Activated T-helper 17 cell treated with anti-CD3 and anti-CD28 coated beads, Interleukin-2, amount 50 U/mL, for 72 hours (primary cell): ENCODE data around the gene CAPN10. TPM values are rescaled to one million over a fixed set of nuclear protein-coding genes. Genes with fewer than 3 reads are reported as not detected.

Experiments used
- ATAC-seq: fragments of 150-1000 bp; cut with Tn5 transposase; replicated peaks from 2 replicates; pipeline ENCODE4 v1.10.0; 2021; ENCODE audit warnings: mild to moderate bottlenecking, moderate library complexity
- H3K27ac Mint-ChIP-seq: one replicate; pipeline ENCODE4 v1.8.0; 2022; ENCODE audit warnings: mixed read lengths
- H3K27me3 Mint-ChIP-seq: one replicate; pipeline ENCODE4 v1.8.0; 2022; ENCODE audit warnings: mixed read lengths
- H3K36me3 Mint-ChIP-seq: one replicate; pipeline ENCODE4 v1.8.0; 2022; ENCODE audit warnings: low read depth, mild to moderate bottlenecking, mixed read lengths
- H3K4me1 Mint-ChIP-seq: one replicate; pipeline ENCODE4 v1.8.0; 2022; ENCODE audit warnings: mixed read lengths
- H3K4me3 Mint-ChIP-seq: one replicate; pipeline ENCODE4 v1.8.0; 2022; ENCODE audit warnings: mild to moderate bottlenecking, mixed read lengths
- H3K9me3 Mint-ChIP-seq: one replicate; pipeline ENCODE4 v1.8.0; 2022; ENCODE audit warnings: mixed read lengths
- total RNA-seq, 2 donors: library from RNA; stranded (reverse); gene quantifications; one replicate each; pipeline ENCODE4 v1.2.3, GENCODE V29; 2022

Gene CAPN10
- total RNA-seq, 2 donors from 2014 or later, result 28.6 to 42.3 TPM

- Mint-ChIP-seq H3K27me3 (no peaks in the 10 kb centered on the region), H3K27ac (no peak overlapping the region), H3K4me3 (no peak overlapping the region), H3K36me3 (peaks cover 12% of the 10 kb centered on the region), H3K4me1 (no peaks in the 10 kb centered on the region), H3K9me3 (no peaks in the 10 kb centered on the region)
- ATAC-seq, result no peak
Observed at GRCh38 chr2:240597054-240597418, 10.5 kb downstream of the CAPN10 start.

GRCh38 chr2:240597419-240598181, 11.1 kb downstream of the CAPN10 start:
- H3K27me3 Mint-ChIP-seq, result no peaks in the 10 kb centered on the region
- H3K27ac Mint-ChIP-seq, result no peak overlapping the region
- peaks cover 8% of the 10 kb centered on the region for H3K36me3 Mint-ChIP-seq
- no peaks in the 10 kb centered on the region for H3K9me3 Mint-ChIP-seq
- no peaks in the 10 kb centered on the region for H3K4me1 Mint-ChIP-seq
- no peak overlapping the region for H3K4me3 Mint-ChIP-seq
- no peak for ATAC-seq

- ATAC-seq, result no peak
- H3K4me3 Mint-ChIP-seq, result no peak overlapping the region
- H3K9me3 Mint-ChIP-seq, result no peaks in the 10 kb centered on the region
- no peak overlapping the region for H3K27ac Mint-ChIP-seq
- no peaks in the 10 kb centered on the region for H3K27me3 Mint-ChIP-seq
- no peaks in the 10 kb centered on the region for H3K4me1 Mint-ChIP-seq
- H3K36me3 Mint-ChIP-seq, result peaks cover 6% of the 10 kb centered on the region
Observed at GRCh38 chr2:240598311-240598911, 11.9 kb downstream of the CAPN10 start.

GRCh38 chr2:240599141-240599583, 12.6 kb downstream of the CAPN10 start:
- Mint-ChIP-seq H3K4me3 (no peak overlapping the region), H3K4me1 (no peaks in the 10 kb centered on the region), H3K36me3 (peaks cover 6% of the 10 kb centered on the region), H3K9me3 (no peaks in the 10 kb centered on the region), H3K27ac (peak overlapping the region; percentile 33), H3K27me3 (no peaks in the 10 kb centered on the region)
- no peak for ATAC-seq

- Mint-ChIP-seq H3K4me1 (no peaks in the 10 kb centered on the region), H3K27ac (no peak overlapping the region), H3K36me3 (peaks cover 6% of the 10 kb centered on the region), H3K27me3 (no peaks in the 10 kb centered on the region), H3K9me3 (no peaks in the 10 kb centered on the region), H3K4me3 (no peak overlapping the region)
- no peak for ATAC-seq
Observed at GRCh38 chr2:240600451-240600961, 14.0 kb downstream of the CAPN10 start.

GRCh38 chr2:240601061-240601830, 14.7 kb downstream of the CAPN10 start:
- Mint-ChIP-seq H3K36me3 (peaks cover 6% of the 10 kb centered on the region), H3K27me3 (no peaks in the 10 kb centered on the region), H3K4me1 (no peaks in the 10 kb centered on the region), H3K9me3 (no peaks in the 10 kb centered on the region), H3K27ac (no peak overlapping the region), H3K4me3 (no peak overlapping the region)
- ATAC-seq, result no peak

GRCh38 chr2:240601831-240602160, 15.3 kb downstream of the CAPN10 start:
- Mint-ChIP-seq H3K27me3 (no peaks in the 10 kb centered on the region), H3K4me3 (no peak overlapping the region), H3K4me1 (no peaks in the 10 kb centered on the region), H3K36me3 (peaks cover 6% of the 10 kb centered on the region), H3K9me3 (no peaks in the 10 kb centered on the region), H3K27ac (no peak overlapping the region)
- ATAC-seq, result no peak

- Mint-ChIP-seq H3K27me3 (no peaks in the 10 kb centered on the region), H3K9me3 (no peaks in the 10 kb centered on the region), H3K27ac (no peak overlapping the region)
Observed at GRCh38 chr2:240602266-240603050, 15.9 kb downstream of the CAPN10 start.

GRCh38 chr2:240603081-240603835, 16.7 kb downstream of the CAPN10 start:
- Mint-ChIP-seq H3K4me1 (no peaks in the 10 kb centered on the region), H3K27ac (no peak overlapping the region), H3K36me3 (peaks cover 6% of the 10 kb centered on the region), H3K9me3 (no peaks in the 10 kb centered on the region), H3K4me3 (no peak overlapping the region), H3K27me3 (no peaks in the 10 kb centered on the region)
- no peak for ATAC-seq

More at GRCh38 chr2:240602266-240603050, 15.9 kb downstream of the CAPN10 start:
- H3K36me3 Mint-ChIP-seq, result peaks cover 6% of the 10 kb centered on the region
- H3K4me1 Mint-ChIP-seq, result no peaks in the 10 kb centered on the region
- ATAC-seq, result no peak
- no peak overlapping the region for H3K4me3 Mint-ChIP-seq

GRCh38 chr2:240603846-240604245, 17.3 kb downstream of the CAPN10 start:
- no peak for ATAC-seq
- H3K9me3 Mint-ChIP-seq, result no peaks in the 10 kb centered on the region
- no peak overlapping the region for H3K4me3 Mint-ChIP-seq
- no peaks in the 10 kb centered on the region for H3K27me3 Mint-ChIP-seq
- H3K36me3 Mint-ChIP-seq, result peaks cover 4% of the 10 kb centered on the region
- no peaks in the 10 kb centered on the region for H3K4me1 Mint-ChIP-seq
- no peak overlapping the region for H3K27ac Mint-ChIP-seq

- ATAC-seq, result no peak
- no peak overlapping the region for H3K27ac Mint-ChIP-seq
- H3K9me3 Mint-ChIP-seq, result no peaks in the 10 kb centered on the region
- H3K36me3 Mint-ChIP-seq, result no peaks in the 10 kb centered on the region
- H3K4me3 Mint-ChIP-seq, result no peak overlapping the region
- H3K4me1 Mint-ChIP-seq, result no peaks in the 10 kb centered on the region
- H3K27me3 Mint-ChIP-seq, result no peaks in the 10 kb centered on the region
Observed at GRCh38 chr2:240604291-240604938, 17.9 kb downstream of the CAPN10 start.

- Mint-ChIP-seq H3K36me3 (no peaks in the 10 kb centered on the region), H3K27ac (no peak overlapping the region), H3K27me3 (no peaks in the 10 kb centered on the region), H3K4me1 (no peaks in the 10 kb centered on the region), H3K9me3 (no peaks in the 10 kb centered on the region), H3K4me3 (no peak overlapping the region)
- no peak for ATAC-seq
Observed at GRCh38 chr2:240604939-240605716, 18.6 kb downstream of the CAPN10 start.
